Stomach (tissue), 4 donors: ENCODE results near the gene SYCE3.

ENCODE experiments used
- POLR2AphosphoS5 ChIP-seq, 3 donors: sonication (generic); formaldehyde crosslinking; IDR thresholded peaks; one replicate each; pipeline ENCODE4 v1.6.1; 2016; ENCODE audit warnings: antibody characterized with exemption in 3 of 3
- TF ChIP-seq, protein P1 (sequence below), 7 experiments: fragments of 450-650 bp in 4 of 7; fragments of 200-600 bp in 3 of 7; sonication (generic) in 3 of 7; IDR thresholded peaks; one replicate each; pipeline ENCODE4 v1.5.1; 2016 to 2019; ENCODE audit warnings: antibody characterized with exemption in 7 of 7, control low read depth in 2 of 7, mild to moderate bottlenecking in 1 of 7

DNA sequence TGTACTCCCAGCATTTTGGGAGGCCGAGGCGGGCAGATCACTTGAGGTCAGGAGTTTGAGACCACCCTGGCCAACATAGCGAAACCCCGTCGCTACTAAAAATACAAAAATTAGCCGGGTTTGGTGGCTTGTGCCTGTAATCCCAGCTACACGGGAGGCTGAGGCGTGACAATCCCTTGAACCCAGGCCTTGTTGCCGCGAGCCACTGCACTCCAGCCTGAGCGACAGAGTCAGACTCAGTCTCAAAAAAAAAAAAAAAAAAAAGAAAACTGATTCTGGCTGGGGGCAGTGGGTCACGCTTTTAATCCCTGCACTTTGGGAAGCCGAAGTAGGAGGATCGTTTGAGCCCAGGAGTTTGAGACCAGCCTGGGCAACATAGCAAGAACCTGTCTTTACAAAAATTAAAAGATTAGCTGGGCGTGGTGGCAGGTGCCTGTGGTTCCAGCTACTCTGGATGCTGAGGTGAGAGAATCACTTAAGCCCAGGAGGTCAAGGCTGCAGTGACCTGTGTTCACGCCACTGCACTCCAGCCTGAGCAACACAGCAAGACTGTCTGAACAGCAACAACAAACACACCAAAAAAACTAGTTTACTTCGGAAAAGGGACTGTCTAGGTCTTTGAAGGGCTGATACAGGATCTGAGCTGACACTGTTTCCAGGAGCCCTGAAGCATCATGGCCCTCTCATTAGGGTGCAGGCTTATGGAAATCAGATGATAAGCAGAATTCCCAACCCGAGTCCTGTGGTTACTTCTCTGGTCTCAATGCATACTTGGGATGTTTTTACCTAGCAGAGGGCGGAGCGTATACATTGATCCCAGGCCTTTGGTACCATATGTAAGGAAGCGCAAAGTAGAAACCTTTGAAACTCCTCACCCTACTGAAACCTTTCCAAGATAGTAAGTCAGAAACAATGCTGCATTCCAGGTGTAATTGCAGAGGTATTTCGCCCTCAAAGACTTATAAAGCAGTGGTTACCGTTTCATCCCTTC, 21.7 kb upstream of the SYCE3 start:
- TF ChIP-seq, protein P1, sequence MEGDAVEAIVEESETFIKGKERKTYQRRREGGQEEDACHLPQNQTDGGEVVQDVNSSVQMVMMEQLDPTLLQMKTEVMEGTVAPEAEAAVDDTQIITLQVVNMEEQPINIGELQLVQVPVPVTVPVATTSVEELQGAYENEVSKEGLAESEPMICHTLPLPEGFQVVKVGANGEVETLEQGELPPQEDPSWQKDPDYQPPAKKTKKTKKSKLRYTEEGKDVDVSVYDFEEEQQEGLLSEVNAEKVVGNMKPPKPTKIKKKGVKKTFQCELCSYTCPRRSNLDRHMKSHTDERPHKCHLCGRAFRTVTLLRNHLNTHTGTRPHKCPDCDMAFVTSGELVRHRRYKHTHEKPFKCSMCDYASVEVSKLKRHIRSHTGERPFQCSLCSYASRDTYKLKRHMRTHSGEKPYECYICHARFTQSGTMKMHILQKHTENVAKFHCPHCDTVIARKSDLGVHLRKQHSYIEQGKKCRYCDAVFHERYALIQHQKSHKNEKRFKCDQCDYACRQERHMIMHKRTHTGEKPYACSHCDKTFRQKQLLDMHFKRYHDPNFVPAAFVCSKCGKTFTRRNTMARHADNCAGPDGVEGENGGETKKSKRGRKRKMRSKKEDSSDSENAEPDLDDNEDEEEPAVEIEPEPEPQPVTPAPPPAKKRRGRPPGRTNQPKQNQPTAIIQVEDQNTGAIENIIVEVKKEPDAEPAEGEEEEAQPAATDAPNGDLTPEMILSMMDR (IDR thresholded peaks at IDR 0.05) = no peak
- TF ChIP-seq POLR2AphosphoS5 (IDR thresholded peaks at IDR 0.05) = no peak
